Measurements from ENCODE around the gene LRRC56. TPM values are rescaled to one million over a fixed set of nuclear protein-coding genes. Genes with fewer than 3 reads are reported as not detected.
A peak's percentile ranks its signal among the peaks of the same experiment; 100 is the strongest.

The LRRC56 gene
- total and polyA plus RNA-seq, 4 experiments from 2014 or later, result 0.24 to 4.6 (median 3.0) TPM

DNA sequence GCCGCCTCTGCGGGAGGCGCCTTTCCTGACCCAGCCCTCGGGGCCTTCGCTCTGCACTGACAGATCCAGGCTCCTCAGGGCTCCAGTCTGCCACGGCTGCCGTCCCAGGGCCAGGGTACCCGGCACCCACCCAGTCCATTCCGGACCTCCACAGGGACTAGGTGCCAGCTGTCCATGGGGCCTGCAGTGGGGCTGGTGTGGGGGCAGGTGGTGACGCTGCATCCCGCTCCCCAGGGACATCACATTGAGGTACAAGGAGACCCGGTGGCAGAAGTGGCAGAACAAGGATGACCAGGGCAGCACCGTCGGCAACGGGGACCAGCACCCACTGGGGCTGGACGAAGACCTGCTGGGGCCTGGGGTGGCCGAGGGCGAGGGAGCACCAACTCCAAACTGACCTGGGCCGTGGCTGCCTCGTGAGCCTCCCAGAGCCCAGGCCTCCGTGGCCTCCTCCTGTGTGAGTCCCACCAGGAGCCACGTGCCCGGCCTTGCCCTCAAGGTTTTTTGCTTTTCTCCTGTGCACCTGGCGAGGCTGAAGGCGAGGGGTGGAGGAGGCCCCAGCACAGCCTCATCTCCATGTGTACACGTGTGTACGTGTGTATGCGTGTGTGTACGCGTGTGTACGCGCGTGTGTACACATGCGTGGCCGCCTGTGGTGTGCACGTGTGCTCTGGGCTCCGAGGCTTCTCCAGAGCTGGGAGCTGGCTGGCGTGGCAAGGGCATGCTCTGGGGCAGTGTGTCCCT lies 47.0 kb upstream of the LRRC56 start:
- intact Hi-C loops (cut with micrococcal nuclease), result no loop called here
- peaks cover 4 to 13% of the 10 kb centered on the region in 2 donors for H3K36me3 Mint-ChIP-seq
- Histone ChIP-seq H3K4me1 (ENCODE audit: insufficient read depth, low read length) (no peaks in the 10 kb centered on the region), H3K4me3 (ENCODE audit: low read length in 2 of 2) (no peak overlapping the region), H3K9me3 (ENCODE audit: control insufficient read depth in 1 of 2, low read length in 2 of 2) (no peaks in the 10 kb centered on the region), H3K36me3 (ENCODE audit: insufficient read depth, low read length) (peaks cover 3% of the 10 kb centered on the region), H3K27me3 (ENCODE audit: insufficient read depth, low read length) (no peaks in the 10 kb centered on the region), H3K27ac (ENCODE audit: low read depth, low read length) (no peak overlapping the region)
- no peaks in the 10 kb centered on the region for H3K9me3 Mint-ChIP-seq
- no peaks in the 10 kb centered on the region for H3K4me1 Mint-ChIP-seq
- H3K27ac Mint-ChIP-seq, result no peak overlapping the region
- H3K4me3 Mint-ChIP-seq, result no peak overlapping the region
- no peaks in the 10 kb centered on the region for H3K27me3 Mint-ChIP-seq
- POLR2A ChIA-PET (ENCODE audit: partially characterized antibody), result no interaction called here
- CTCF ChIA-PET (ENCODE audit: partially characterized antibody), result interaction anchor here (1.0 kb wide), 1 partner anchor 36 kb away, joined by 3 read pairs; no protein-coding TSS in a partner anchor
- DNase-seq, result peak in 1 of 5 donors; percentile 28

DNA sequence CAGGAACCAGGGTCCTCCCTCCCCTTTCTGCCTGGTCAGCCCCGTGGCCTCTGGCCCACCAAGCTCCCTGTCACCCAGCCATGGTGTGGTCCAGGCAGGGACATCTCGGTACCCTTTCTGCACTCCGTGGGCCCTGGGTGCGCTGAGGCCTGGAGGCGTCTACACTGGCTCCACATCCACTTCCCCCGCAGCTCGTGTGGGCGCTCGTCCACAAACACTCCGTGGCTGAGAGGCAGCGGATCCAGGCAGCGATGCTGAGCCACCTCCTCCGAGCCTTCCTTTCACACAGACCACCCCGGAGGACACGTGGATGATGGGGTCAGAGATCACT lies 46.4 kb upstream of the LRRC56 start:
- Histone ChIP-seq H3K4me3 (ENCODE audit: low read length in 2 of 2) (no peak overlapping the region), H3K27ac (ENCODE audit: low read depth, low read length) (no peak overlapping the region), H3K36me3 (ENCODE audit: insufficient read depth, low read length) (peaks cover 3% of the 10 kb centered on the region), H3K4me1 (ENCODE audit: insufficient read depth, low read length) (no peaks in the 10 kb centered on the region), H3K27me3 (ENCODE audit: insufficient read depth, low read length) (no peaks in the 10 kb centered on the region), H3K9me3 (ENCODE audit: control insufficient read depth in 1 of 2, low read length in 2 of 2) (no peaks in the 10 kb centered on the region)
- POLR2A ChIA-PET (ENCODE audit: partially characterized antibody), result no interaction called here
- Mint-ChIP-seq H3K9me3 (no peaks in the 10 kb centered on the region), H3K36me3 (peaks cover 6 to 17% of the 10 kb centered on the region in 2 donors), H3K4me1 (peaks cover 0 to 1% (median 0%) of the 10 kb centered on the region in 4 donors), H3K27me3 (no peaks in the 10 kb centered on the region), H3K4me3 (no peak overlapping the region), H3K27ac (no peak overlapping the region)
- no peak for DNase-seq
- CTCF ChIA-PET (ENCODE audit: partially characterized antibody), result interaction anchor here (1.0 kb wide), 1 partner anchor 37 kb away, joined by 3 read pairs; no protein-coding TSS in a partner anchor
- intact Hi-C loops (cut with micrococcal nuclease), result no loop called here

DNA sequence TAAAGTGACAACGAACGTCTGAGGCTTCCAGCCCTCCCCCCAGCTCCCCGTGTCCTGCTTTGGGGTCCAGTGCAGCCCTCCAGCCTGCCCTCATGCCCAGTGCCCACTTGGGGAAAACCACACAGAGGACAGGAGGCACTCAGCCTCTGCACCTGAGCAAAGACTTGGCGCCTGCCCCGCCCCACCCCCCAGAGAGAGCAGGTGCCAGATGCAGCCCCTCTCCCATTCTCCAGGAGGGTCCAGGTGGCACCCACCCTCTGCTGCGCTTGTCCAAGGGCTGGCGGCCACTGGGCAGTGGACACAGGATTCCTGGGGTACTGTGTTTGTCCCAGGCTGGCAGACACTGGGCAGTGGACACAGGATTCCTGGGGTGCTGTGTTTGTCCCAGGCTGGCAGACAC lies 46.0 kb upstream of the LRRC56 start:
- H3K36me3 Mint-ChIP-seq, result peaks cover 8 to 21% of the 10 kb centered on the region in 2 donors

DNA sequence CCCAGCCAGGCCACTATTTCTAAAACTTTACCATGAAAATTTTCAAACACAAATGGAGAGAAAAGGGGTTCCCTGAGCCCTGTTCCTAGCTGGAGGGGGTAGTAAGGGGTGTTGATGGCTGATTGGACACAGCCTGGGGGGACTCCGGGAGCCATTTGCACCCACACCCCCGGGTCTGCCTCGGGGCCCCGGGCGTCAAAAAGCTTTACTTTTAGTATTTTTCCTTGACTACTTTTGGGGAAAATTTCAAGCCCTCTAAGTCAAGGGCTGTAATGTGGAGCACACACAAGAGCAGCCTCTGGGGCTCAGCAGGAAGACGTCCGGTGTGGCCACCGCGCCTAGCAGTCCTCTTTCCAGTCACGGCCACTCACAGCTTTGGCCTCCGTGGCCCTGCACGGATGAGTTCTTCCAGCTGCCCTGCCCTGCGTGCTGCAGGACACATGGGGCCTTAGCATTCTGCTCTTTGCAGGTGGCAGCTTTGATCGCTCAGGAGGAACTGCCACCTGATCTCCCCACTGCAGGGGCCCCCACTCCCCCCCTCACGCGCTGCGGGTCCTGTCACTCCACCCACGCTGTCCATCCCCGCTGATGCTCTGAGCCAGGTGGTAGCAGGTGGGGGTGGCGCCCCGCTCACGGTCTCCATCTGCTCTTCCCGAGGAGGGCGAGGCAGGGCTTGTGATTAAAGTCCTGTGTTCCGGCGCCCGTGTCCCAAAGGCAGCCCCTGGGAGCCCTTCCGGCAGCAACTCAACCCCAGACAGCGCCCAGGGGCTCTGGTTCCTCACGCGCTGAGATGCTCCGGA lies 44.7 kb upstream of the LRRC56 start:
- no peaks in the 10 kb centered on the region for H3K27me3 Mint-ChIP-seq
- H3K27ac Mint-ChIP-seq, result peak overlapping the region in 2 of 7 donors; percentile 47 to 58
- no peak overlapping the region for H3K4me3 Mint-ChIP-seq
- peaks cover 19 to 34% of the 10 kb centered on the region in 2 donors for H3K36me3 Mint-ChIP-seq
- DNase-seq, result peak in 1 of 5 donors; percentile 14
- ChIA-PET POLR2A (ENCODE audit: partially characterized antibody) (interaction anchor here (1.4 to 1.7 kb wide), 2 partner anchors 10 to 14 kb away, joined by 4 to 6 read pairs; partner anchors contain the start of gene RNH1), CTCF (ENCODE audit: partially characterized antibody) (interaction anchor here (1.0 kb wide), 1 partner anchor 11 kb away, joined by 3 read pairs; no protein-coding TSS in a partner anchor)
- H3K9me3 Mint-ChIP-seq, result no peaks in the 10 kb centered on the region
- intact Hi-C loops (cut with micrococcal nuclease), result no loop called here
- no peaks in the 10 kb centered on the region for H3K4me1 ChIP-seq (ENCODE audit: insufficient read depth, low read length)
- no peaks in the 10 kb centered on the region for H3K27me3 ChIP-seq (ENCODE audit: insufficient read depth, low read length)
- H3K9me3 ChIP-seq (ENCODE audit: control insufficient read depth in 1 of 2, low read length in 2 of 2), result no peaks in the 10 kb centered on the region
- no peak overlapping the region for H3K27ac ChIP-seq (ENCODE audit: low read depth, low read length)
- H3K36me3 ChIP-seq (ENCODE audit: insufficient read depth, low read length), result peaks cover 15% of the 10 kb centered on the region
- H3K4me3 ChIP-seq (ENCODE audit: low read length in 2 of 2), result no peak overlapping the region
- H3K4me1 Mint-ChIP-seq, result peaks cover 0 to 10% (median 4%) of the 10 kb centered on the region in 4 donors

More for the DNA sequence above, 46.0 kb upstream of the LRRC56 start:
- Mint-ChIP-seq H3K27me3 (no peaks in the 10 kb centered on the region), H3K27ac (no peak overlapping the region), H3K4me1 (peaks cover 0 to 2% (median 0%) of the 10 kb centered on the region in 4 donors), H3K9me3 (no peaks in the 10 kb centered on the region), H3K4me3 (no peak overlapping the region)
- ChIA-PET POLR2A (ENCODE audit: partially characterized antibody) (no interaction called here), CTCF (ENCODE audit: partially characterized antibody) (interaction anchor here (1.0 kb wide), 1 partner anchor 37 kb away, joined by 3 read pairs; no protein-coding TSS in a partner anchor)
- peaks cover 3% of the 10 kb centered on the region for H3K36me3 ChIP-seq (ENCODE audit: insufficient read depth, low read length)
- no peak overlapping the region for H3K4me3 ChIP-seq (ENCODE audit: low read length in 2 of 2)
- H3K27me3 ChIP-seq (ENCODE audit: insufficient read depth, low read length), result no peaks in the 10 kb centered on the region
- intact Hi-C loops (cut with micrococcal nuclease), result no loop called here
- H3K4me1 ChIP-seq (ENCODE audit: insufficient read depth, low read length), result no peaks in the 10 kb centered on the region
- H3K9me3 ChIP-seq (ENCODE audit: control insufficient read depth in 1 of 2, low read length in 2 of 2), result no peaks in the 10 kb centered on the region
- DNase-seq, result peak in 1 of 5 donors; percentile 22
- no peak overlapping the region for H3K27ac ChIP-seq (ENCODE audit: low read depth, low read length)

DNA sequence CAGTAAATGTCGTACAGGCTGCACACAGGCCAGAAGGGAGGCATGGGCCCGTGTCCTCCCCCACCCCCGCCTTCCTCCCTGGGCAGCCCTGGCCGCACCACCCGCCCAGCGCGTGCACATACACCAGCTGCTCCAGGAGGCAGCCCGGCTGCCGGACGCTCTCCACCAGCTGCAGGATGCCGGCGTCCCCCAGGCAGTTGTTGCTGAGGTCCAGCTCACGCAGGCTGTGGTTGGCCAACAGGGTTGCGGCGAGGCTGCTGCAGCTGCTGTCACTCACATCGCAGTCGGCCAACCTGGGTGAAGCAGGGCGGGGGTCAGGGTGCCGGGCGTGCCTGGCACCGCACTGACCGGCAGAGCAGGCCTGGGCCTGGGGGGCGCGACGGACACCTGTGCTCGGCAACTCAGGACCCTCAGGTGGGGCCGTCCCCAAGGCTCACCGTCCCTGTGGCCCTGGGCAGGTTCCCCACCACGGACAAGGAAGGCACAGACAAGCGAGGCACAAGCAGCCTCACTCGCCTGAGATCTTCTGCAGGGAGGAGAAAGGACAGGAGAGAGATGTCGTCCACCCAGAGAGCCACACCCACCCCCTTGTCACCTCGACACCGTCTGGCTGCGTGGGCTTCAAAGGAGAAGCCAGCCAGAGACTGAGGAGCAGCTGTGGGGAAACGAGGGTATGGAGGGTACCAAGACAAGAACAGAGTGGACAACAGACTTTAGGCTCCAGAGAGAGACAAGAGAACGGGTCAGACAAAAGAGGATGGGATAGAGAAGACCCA lies 42.4 kb upstream of the LRRC56 start:
- Histone ChIP-seq H3K9me3 (ENCODE audit: control insufficient read depth in 1 of 2, low read length in 2 of 2) (no peaks in the 10 kb centered on the region), H3K27ac (ENCODE audit: low read depth, low read length) (no peak overlapping the region), H3K4me3 (ENCODE audit: low read length in 2 of 2) (no peak overlapping the region), H3K4me1 (ENCODE audit: insufficient read depth, low read length) (no peaks in the 10 kb centered on the region), H3K36me3 (ENCODE audit: insufficient read depth, low read length) (peaks cover 39% of the 10 kb centered on the region), H3K27me3 (ENCODE audit: insufficient read depth, low read length) (no peaks in the 10 kb centered on the region)
- intact Hi-C loops (cut with micrococcal nuclease), result no loop called here
- Mint-ChIP-seq H3K27me3 (no peaks in the 10 kb centered on the region), H3K4me3 (no peak overlapping the region), H3K9me3 (no peaks in the 10 kb centered on the region), H3K4me1 (peaks cover 0 to 11% (median 5%) of the 10 kb centered on the region in 4 donors), H3K27ac (peak overlapping the region in 2 of 7 donors; percentile 60 to 68), H3K36me3 (peaks cover 25 to 45% of the 10 kb centered on the region in 2 donors)
- ChIA-PET POLR2A (ENCODE audit: partially characterized antibody) (no interaction called here), CTCF (ENCODE audit: partially characterized antibody) (no interaction called here)
- DNase-seq, result peak in 1 of 5 donors; percentile 36

DNA sequence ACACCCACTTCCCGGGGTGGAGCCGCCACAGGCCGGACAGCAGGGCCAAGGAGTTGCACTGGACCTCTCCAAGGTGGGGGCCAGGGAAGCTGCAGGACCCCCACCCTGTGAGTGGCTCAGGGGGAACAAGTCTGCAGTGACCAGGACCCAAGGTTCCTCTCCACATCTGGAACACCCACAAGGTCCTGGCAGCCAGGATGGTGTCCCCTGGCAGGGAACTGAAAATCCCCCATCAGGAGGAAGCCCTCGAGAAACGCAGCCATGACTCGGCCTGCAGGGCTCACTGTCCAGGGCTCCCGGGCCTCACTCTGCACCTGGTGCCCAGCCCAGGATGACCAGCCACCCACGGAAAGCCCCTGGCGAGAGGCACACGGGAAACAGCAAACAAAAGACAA lies 41.8 kb upstream of the LRRC56 start:
- POLR2A ChIA-PET (ENCODE audit: partially characterized antibody), result no interaction called here
- intact Hi-C loops (cut with micrococcal nuclease), result no loop called here
- no peaks in the 10 kb centered on the region for H3K4me1 ChIP-seq (ENCODE audit: insufficient read depth, low read length)
- H3K9me3 Mint-ChIP-seq, result no peaks in the 10 kb centered on the region
- peaks cover 27 to 46% of the 10 kb centered on the region in 2 donors for H3K36me3 Mint-ChIP-seq
- H3K4me1 Mint-ChIP-seq, result peaks cover 0 to 11% (median 5%) of the 10 kb centered on the region in 4 donors
- H3K27me3 ChIP-seq (ENCODE audit: insufficient read depth, low read length), result no peaks in the 10 kb centered on the region
- H3K27ac ChIP-seq (ENCODE audit: low read depth, low read length), result no peak overlapping the region
- DNase-seq, result no peak
- no peaks in the 10 kb centered on the region for H3K9me3 ChIP-seq (ENCODE audit: control insufficient read depth in 1 of 2, low read length in 2 of 2)
- H3K36me3 ChIP-seq (ENCODE audit: insufficient read depth, low read length), result peaks cover 44% of the 10 kb centered on the region
- peak overlapping the region in 3 of 7 donors; percentile 18 to 70 (median 47) for H3K27ac Mint-ChIP-seq
- no peak overlapping the region for H3K4me3 ChIP-seq (ENCODE audit: low read length in 2 of 2)
- CTCF ChIA-PET (ENCODE audit: partially characterized antibody), result no interaction called here
- no peak overlapping the region for H3K4me3 Mint-ChIP-seq
- H3K27me3 Mint-ChIP-seq, result no peaks in the 10 kb centered on the region

All from CD4-positive, alpha-beta memory T cell (primary cell).